Fibroblast of pulmonary artery (primary cell): Measurements from ENCODE around the gene OVOL1.
"Not testable (repeated sequence)": the region's sequence is repeated elsewhere in the genome, so short reads cannot be mapped to it uniquely, and the experiment has no call there.

ENCODE experiments used
- DNase-seq: peaks from one replicate; pipeline ENCODE4 v3.0.0-alpha.2; 2010; ENCODE audit warnings: low read depth
- H3K4me3 ChIP-seq: replicated peaks from 2 replicates; pipeline ENCODE4 v1.5.1; 2011; ENCODE audit warnings: low read depth, mild to moderate bottlenecking, control low read depth, low read length, moderate library complexity
- CTCF ChIP-seq: IDR thresholded peaks from 2 replicates; pipeline ENCODE4 v1.5.1; 2011; ENCODE audit warnings: mild to moderate bottlenecking, control low read depth, low read length, inconsistent platforms; ENCODE audit errors: missing control alignments

Gene OVOL1

GRCh38 chr11:65745049-65745448, 41.8 kb upstream of the OVOL1 start:
- TF ChIP-seq CTCF: no peak
- no peak for DNase-seq
- H3K4me3 ChIP-seq: no peak overlapping the region

- not testable (repeated sequence) for H3K4me3 ChIP-seq, DNase-seq
Observed at GRCh38 chr11:65762169-65762568, 24.7 kb upstream of the OVOL1 start.

GRCh38 chr11:65762816-65763215, 24.0 kb upstream of the OVOL1 start:
- DNase-seq, H3K4me3 ChIP-seq: not testable (repeated sequence)

- no peak for DNase-seq
- no peak for TF ChIP-seq CTCF
- no peak overlapping the region for H3K4me3 ChIP-seq
Observed at GRCh38 chr11:65764434-65764833, 22.4 kb upstream of the OVOL1 start.

- DNase-seq: no peak
- H3K4me3 ChIP-seq: no peak overlapping the region
- no peak for TF ChIP-seq CTCF
Observed at GRCh38 chr11:65766535-65766934, 20.3 kb upstream of the OVOL1 start.

- DNase-seq: no peak
- no peak overlapping the region for H3K4me3 ChIP-seq
- TF ChIP-seq CTCF: no peak
Observed at GRCh38 chr11:65767406-65767805, 19.5 kb upstream of the OVOL1 start.

GRCh38 chr11:65767806-65768205, 19.1 kb upstream of the OVOL1 start:
- DNase-seq, H3K4me3 ChIP-seq: not testable (repeated sequence)

GRCh38 chr11:65770951-65771567, 15.8 kb upstream of the OVOL1 start:
- no peak for DNase-seq
- no peak for TF ChIP-seq CTCF
- no peak overlapping the region for H3K4me3 ChIP-seq
